ENCODE results near the gene HSPB7. TPM values are rescaled to one million over a fixed set of nuclear protein-coding genes. Genes with fewer than 3 reads are reported as not detected.
"Not testable (repeated sequence)": the region's sequence is repeated elsewhere in the genome, so short reads cannot be mapped to it uniquely, and the experiment has no call there.

The HSPB7 gene
- total and polyA plus RNA-seq, 2 of the 8 experiments (the other 6 are each of a cell fraction or from before 2014, with no cell fraction given): not detected

GRCh38 chr1:16026302-16026701 lies 8.5 kb upstream of the HSPB7 start:
- not testable (repeated sequence) for H2AFZ ChIP-seq (ENCODE audit: low read length); DNase-seq (ENCODE audit: low read depth in 1 of 2, low spot score in 2 of 2); H2AK5ac ChIP-seq (ENCODE audit: low read depth, low read length); H2BK12ac ChIP-seq (ENCODE audit: low read depth, low read length); FAIRE-seq; H4K5ac ChIP-seq (ENCODE audit: insufficient read length, low read depth, low read length); H3K27me3 ChIP-seq (replicated peaks in 1 of 4; ENCODE audit: control insufficient read depth in 3 of 4, extremely low read depth in 1 of 4, insufficient read depth in 3 of 4, low read length in 3 of 4); H3K9ac ChIP-seq (replicated peaks in 1 of 4; ENCODE audit: extremely low read depth in 1 of 4, low read depth in 3 of 4, low read length in 3 of 4); H3K4ac ChIP-seq (replicated peaks; ENCODE audit: insufficient read length, low read depth, low read length); H4K8ac ChIP-seq (ENCODE audit: extremely low read depth, insufficient read depth, low read length); H4K20me1 ChIP-seq (replicated peaks in 1 of 2; ENCODE audit: control insufficient read depth in 1 of 2, insufficient read depth in 2 of 2, low read length in 2 of 2); H3K9me3 ChIP-seq (ENCODE audit: insufficient read depth in 2 of 2, low read depth in 1 of 2, low read length in 1 of 2); H3K79me2 ChIP-seq (ENCODE audit: control insufficient read depth in 1 of 2, insufficient read depth in 2 of 2, low read length in 2 of 2); H3K79me1 ChIP-seq (ENCODE audit: low read depth, low read length); H3K27ac ChIP-seq (ENCODE audit: low read depth, low read length); H3K23ac ChIP-seq (ENCODE audit: insufficient read length); H4K91ac ChIP-seq (replicated peaks; ENCODE audit: insufficient read length, low read length); H2BK5ac ChIP-seq (ENCODE audit: low read depth, low read length); H2BK120ac ChIP-seq (replicated peaks; ENCODE audit: low read depth, low read length); H3K18ac ChIP-seq (ENCODE audit: extremely low read depth, low read length); H2BK20ac ChIP-seq (ENCODE audit: low read length); H3K56ac ChIP-seq (replicated peaks; ENCODE audit: insufficient read length, low read depth, low read length); H3K14ac ChIP-seq (ENCODE audit: insufficient read length); H3K23me2 ChIP-seq (ENCODE audit: low read depth, low read length); H3K36me3 ChIP-seq (ENCODE audit: control insufficient read depth in 2 of 4, insufficient read depth in 4 of 4, low read length in 3 of 4)
- ChIA-PET CTCF (ENCODE audit: partially characterized antibody) (interaction anchor here (0.7 to 2.2 kb wide), 8 partner anchors 9 to 56 kb away, joined by 3 to 12 read pairs (median 6); partner anchors contain the start of gene HSPB7), POLR2A (ENCODE audit: partially characterized antibody) (interaction anchor here (1.3 to 2.6 kb wide), 3 partner anchors 9 to 50 kb away, joined by 3 to 13 read pairs (median 5); partner anchors contain the start of gene ZBTB17)
- Histone ChIP-seq H3K4me2 (ENCODE audit: insufficient read depth in 1 of 2, low read depth in 2 of 2, low read length in 2 of 2) (peak overlapping the region; percentile 73 to 75), H3K4me3 (ENCODE audit: extremely low read depth in 1 of 4, insufficient read depth in 2 of 4, low read depth in 3 of 4, low read length in 4 of 4) (peak overlapping the region in 3 of 4 experiments; percentile 10 to 54 (median 24); a peak in 4 of 8 replicates), H3K4me1 (replicated peaks in 1 of 4; ENCODE audit: control insufficient read depth in 3 of 4, insufficient read depth in 4 of 4, low read length in 3 of 4) (peaks cover 0 to 12% (median 8%) of the 10 kb centered on the region in 4 experiments; a peak in 6 of 7 replicates), H2BK15ac (ENCODE audit: low read length) (0 out of 2 replicates have a peak overlapping the region, but pooled peaks have one; percentile 29)
- WGBS, 2 experiments (ENCODE audit: extremely low coverage in 1 of 2, insufficient coverage in 1 of 2, insufficient read length in 1 of 2, insufficient replicate concordance in 2 of 2, low coverage in 1 of 2, low lambda C conversion rate in 2 of 2, missing lambda C conversion rate in 1 of 2): 10% methylated on average over 2 of the region's 10 CpGs; no CpG with 5 or more reads in 1 of the 2 experiments
- TF ChIP-seq RBBP5 (IDR thresholded peaks at IDR 0.05; ENCODE audit: borderline replicate concordance, low read depth, low read length): 0 out of 2 replicates have a peak, but pooled peaks have one; percentile 8
- 0 out of 2 replicates have a peak, but pooled peaks have one; percentile 14 for TF ChIP-seq MAX (IDR thresholded peaks at IDR 0.05)
- peak in 1 of 3 experiments; percentile 5; a peak in 1 of 4 replicates for TF ChIP-seq CTCF (IDR thresholded peaks at IDR 0.05; ENCODE audit: control extremely low read depth in 1 of 3, insufficient read depth in 1 of 3, low read depth in 1 of 3, low read length in 3 of 3)
- TF ChIP-seq RAD21 (IDR thresholded peaks at IDR 0.05 in 1 of 2, conservative IDR thresholded peaks at IDR 0.05 in 1 of 2; ENCODE audit: low read depth in 2 of 2, low read length in 2 of 2): peak; percentile 29 to 31; a peak in 2 of 4 replicates
